AG10803 (cell line): ENCODE results near the gene ABHD6.

Experiments used
- DNase-seq: peaks from one replicate; pipeline ENCODE4 v3.0.0; 2010; ENCODE audit warnings: low read depth
- H3K4me3 ChIP-seq: 2 replicates; pipeline ENCODE4 v1.5.1; 2011; ENCODE audit warnings: mild to moderate bottlenecking, low read length, control low read depth
- CTCF ChIP-seq: conservative IDR thresholded peaks from 2 replicates; pipeline ENCODE4 v1.5.1; 2011; ENCODE audit warnings: mild to moderate bottlenecking, low read length, control low read depth, inconsistent platforms

Gene ABHD6

GRCh38 chr3:58210761-58211460 is 26.7 kb upstream of the ABHD6 start, which contains the start of gene DNASE1L3:
Gene DNASE1L3, minus strand, starts transcription at chr3:58210972. Its CDS starts 66 bp downstream, at chr3:58210906.
- H3K4me3 ChIP-seq = no peak within 1 kb of the TSS
- DNase-seq = no peak
- no peak for TF ChIP-seq CTCF

DNA sequence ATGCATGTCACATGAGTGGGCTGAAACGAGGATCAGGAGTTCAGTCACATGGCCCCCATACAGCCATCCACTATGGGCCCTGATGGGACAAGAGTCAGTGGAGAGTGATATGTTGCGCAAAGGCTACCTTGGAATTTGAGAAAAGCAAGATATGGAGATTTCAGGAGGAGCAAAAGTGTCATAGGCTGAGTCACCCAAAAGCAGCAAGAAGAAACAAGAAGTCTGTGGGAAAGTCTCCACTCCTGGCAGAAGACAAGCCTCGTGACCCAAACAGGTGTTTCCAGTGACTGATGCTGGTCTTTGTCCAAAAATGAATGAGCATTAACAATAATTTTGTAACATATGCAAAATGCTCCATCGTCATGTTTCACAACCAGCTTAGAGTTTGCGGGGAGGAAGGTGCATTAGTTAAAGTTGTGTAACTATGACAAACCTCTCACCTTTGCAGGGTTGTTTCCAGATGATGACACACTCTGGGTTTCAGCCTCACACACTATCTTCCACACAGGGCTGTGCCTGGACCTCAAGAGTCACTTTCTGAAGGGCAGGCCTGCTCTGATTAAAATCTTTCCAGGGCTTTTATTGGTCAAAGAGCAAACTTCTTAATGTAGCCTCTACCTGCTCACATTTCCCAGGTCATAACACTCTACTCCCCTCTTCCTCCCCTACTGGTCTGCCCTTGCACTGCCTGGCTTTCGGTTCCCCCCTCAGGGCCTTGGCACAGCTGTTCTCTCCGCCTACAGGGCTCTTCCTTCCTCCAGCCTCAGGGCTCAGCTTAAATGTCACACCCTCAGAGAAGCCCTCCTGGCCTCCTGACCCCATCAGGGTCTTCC is 22.9 kb upstream of the ABHD6 start:
- peak; percentile 39 for DNase-seq
- no peak for TF ChIP-seq CTCF
- H3K4me3 ChIP-seq = no peak overlapping the region

DNA sequence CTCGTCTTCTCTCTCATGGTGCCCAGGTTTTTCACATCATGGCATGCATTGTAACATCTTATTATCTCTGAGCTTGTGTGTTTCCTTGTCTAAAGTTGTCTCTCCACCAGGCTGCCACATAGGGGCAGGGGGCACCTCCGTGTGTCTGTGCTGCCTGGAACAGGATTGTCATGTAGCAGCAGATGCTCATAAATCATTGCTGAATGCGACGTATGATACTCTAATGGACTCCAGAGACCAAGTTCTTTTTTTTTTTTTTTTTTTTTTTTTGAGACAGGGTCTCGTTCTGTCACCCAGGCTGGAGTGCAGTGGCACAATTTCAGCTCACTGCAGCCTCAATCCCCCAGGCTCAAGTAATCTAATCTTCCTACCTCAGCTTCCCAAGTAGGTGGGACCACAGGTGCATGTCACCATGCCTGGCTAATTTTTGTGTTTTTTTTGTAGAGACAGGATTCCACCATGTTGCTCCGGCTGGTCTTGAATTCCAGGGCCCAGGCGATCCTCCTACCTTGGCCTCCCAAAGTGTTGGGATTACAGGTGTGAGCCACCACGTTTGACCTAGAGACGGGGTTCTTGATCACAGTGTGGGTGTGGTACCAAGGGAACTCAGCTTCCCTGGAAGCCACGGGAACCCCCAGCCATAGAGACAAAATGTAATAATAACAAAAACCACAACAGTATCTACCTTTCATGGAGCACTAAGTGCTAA is 22.1 kb upstream of the ABHD6 start:
- no peak for TF ChIP-seq CTCF
- H3K4me3 ChIP-seq = no peak overlapping the region
- no peak for DNase-seq

DNA sequence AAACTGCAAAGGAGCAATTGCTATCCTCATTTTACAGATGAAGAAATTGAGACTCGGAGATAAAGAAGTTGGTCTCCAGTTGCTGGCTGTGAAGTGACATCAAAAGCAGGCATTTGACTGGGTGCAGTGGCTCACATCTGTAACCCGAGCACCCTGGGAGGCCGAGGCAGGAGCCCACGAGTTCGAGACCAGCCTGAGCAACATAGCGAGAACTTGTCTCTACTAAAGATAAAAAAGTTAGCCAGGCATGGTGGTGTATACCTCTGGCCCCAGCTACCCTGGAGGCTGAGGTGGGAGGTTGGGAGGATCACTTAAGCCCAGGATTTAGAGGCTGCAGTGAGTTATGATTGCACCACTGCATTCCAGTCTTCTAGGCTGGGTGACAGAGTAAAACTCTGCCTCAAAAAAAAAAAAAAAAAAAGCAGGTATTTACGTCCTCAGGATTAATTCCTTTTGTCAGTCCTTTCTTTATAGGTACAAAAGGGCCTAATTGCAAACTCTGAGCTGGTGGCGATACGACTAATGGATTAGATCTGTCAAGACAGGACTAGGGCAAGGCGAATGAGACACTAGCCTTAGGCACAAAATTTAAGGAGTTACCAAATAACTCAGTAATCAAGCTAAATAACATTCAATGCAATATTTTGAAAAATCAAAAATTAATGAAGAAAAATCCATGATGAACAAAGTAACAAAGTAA is 20.9 kb upstream of the ABHD6 start:
- no peak overlapping the region for H3K4me3 ChIP-seq
- DNase-seq = no peak
- no peak for TF ChIP-seq CTCF

DNA sequence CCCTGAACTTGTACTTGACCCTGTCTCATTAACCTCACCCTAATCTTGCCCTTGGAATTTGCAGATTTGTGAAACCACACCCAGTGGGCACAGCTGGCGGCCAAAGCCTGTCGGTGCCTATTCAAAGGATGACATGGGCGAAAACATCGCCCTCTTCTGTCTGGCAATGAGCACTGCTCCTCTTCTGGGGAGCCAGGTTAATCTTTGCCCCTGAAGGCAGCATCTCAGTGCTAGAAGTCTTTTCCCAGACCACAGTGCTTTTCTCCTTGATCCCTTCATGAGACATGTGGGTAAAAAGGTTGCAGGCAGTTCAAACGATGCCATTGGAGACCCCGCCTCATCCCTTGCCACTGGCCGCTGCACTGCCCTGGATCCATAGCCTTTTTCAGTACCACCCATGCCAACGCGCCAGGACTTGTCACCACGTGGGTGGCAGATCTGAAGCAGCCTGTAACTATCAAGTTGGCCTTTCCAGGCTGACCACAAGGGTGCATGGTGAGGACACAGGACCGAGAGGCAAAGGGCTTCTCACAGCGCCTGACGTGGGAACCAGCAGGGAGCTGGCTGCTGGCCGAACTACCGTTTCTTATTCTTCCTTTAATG is 20.3 kb upstream of the ABHD6 start:
- TF ChIP-seq CTCF = peak; percentile 84
- DNase-seq = peak; percentile 60
- no peak overlapping the region for H3K4me3 ChIP-seq

- TF ChIP-seq CTCF = no peak
- no peak for DNase-seq
- no peak overlapping the region for H3K4me3 ChIP-seq
Measured at GRCh38 chr3:58218904-58219303, 18.7 kb upstream of the ABHD6 start.
